ENCODE data around the gene SRSF6.

DNA sequence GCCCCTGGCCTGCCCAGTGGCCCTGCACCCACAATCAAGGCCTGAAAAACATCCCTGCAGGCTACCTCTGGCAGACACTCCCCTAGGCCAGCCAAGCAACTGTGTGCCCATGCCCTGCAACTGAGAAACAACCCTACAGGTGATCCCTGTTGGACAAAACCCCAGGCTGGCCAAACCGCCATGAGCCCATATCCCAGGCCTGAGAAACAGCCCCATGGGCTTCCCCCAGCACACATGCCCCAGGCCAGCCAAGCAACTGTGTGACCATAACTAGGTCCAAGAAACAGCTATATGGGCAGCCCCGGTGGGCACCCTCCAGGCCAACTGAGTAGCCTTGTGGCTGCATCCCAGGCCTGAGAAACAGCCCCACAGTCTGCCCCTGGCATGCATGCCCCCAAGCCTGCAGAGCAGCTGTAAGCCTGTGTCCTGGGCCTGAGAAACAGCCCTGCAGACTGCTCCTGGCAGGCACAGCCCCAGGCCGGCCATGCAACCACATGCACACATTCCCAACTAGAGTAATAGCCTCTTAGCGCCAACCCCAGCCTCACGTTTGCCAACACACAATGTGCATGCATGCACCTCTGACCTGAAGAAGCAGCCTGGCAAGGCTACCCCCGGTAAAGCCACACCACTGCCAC is 41.0 kb upstream of the SRSF6 start:
- TF ChIP-seq, protein P1, sequence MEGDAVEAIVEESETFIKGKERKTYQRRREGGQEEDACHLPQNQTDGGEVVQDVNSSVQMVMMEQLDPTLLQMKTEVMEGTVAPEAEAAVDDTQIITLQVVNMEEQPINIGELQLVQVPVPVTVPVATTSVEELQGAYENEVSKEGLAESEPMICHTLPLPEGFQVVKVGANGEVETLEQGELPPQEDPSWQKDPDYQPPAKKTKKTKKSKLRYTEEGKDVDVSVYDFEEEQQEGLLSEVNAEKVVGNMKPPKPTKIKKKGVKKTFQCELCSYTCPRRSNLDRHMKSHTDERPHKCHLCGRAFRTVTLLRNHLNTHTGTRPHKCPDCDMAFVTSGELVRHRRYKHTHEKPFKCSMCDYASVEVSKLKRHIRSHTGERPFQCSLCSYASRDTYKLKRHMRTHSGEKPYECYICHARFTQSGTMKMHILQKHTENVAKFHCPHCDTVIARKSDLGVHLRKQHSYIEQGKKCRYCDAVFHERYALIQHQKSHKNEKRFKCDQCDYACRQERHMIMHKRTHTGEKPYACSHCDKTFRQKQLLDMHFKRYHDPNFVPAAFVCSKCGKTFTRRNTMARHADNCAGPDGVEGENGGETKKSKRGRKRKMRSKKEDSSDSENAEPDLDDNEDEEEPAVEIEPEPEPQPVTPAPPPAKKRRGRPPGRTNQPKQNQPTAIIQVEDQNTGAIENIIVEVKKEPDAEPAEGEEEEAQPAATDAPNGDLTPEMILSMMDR (conservative IDR thresholded peaks at IDR 0.05; ENCODE audit: low read length) = no peak
- TF ChIP-seq EZH2phosphoT487 (IDR thresholded peaks at IDR 0.05; ENCODE audit: borderline replicate concordance, low read depth, low read length) = no peak

All from OCI-LY7 (cell line).